H1 (cell line): ENCODE measurements around the gene ZSWIM9. TPM values are rescaled to one million over a fixed set of nuclear protein-coding genes. Genes with fewer than 3 reads are reported as not detected.

Experiments used
- CTCF ChIA-PET: fragments of 300-600 bp; sonication (Branson Sonifier 250); formaldehyde crosslinking; loops from one replicate; lab custom pipeline; 2021; ENCODE audit not compliant: partially characterized antibody; lab: Charles Lee
- POLR2A ChIA-PET: fragments of 300-600 bp; sonication (Branson Sonifier 250); formaldehyde crosslinking; loops from one replicate; lab custom pipeline; 2021; ENCODE audit warnings: inconsistent platforms; ENCODE audit not compliant: partially characterized antibody; lab: Charles Lee
- DNase-seq, 2 experiments: peaks; one replicate each; pipeline versions ENCODE4 v3.0.0 to v3.0.0-alpha.2; 2010 to 2022; ENCODE audit warnings: low spot score in 2 of 2, low read depth in 1 of 2, mixed read lengths in 1 of 2
- FAIRE-seq: peaks from 2 replicates; lab custom pipeline; 2011; peaks lifted over from hg19 to GRCh38; lab: Jason Lieb, UNC
- H2AFZ ChIP-seq: 2 replicates; pipeline ENCODE4 v1.8.1; 2012; ENCODE audit warnings: low read length, inconsistent platforms
- H2AK5ac ChIP-seq: 2 replicates; pipeline ENCODE4 v1.6.1; 2013; ENCODE audit warnings: low read depth, low read length
- H2BK120ac ChIP-seq: replicated peaks from 2 replicates; pipeline ENCODE3; 2013; ENCODE audit warnings: low read depth, low read length, inconsistent platforms
- H2BK12ac ChIP-seq: 2 replicates; pipeline ENCODE4 v1.6.1; 2013; ENCODE audit warnings: low read depth, low read length
- H2BK15ac ChIP-seq: 2 replicates; pipeline ENCODE4 v1.6.1; 2013; ENCODE audit warnings: low read length
- H2BK20ac ChIP-seq: 2 replicates; pipeline ENCODE4 v1.6.1; 2013; ENCODE audit warnings: low read length
- H2BK5ac ChIP-seq: 2 replicates; pipeline ENCODE4 v1.6.1; 2013; ENCODE audit warnings: low read depth, low read length
- H3K14ac ChIP-seq: 2 replicates; pipeline ENCODE4 v1.6.1; 2013; ENCODE audit warnings: inconsistent platforms; ENCODE audit not compliant: insufficient read length
- H3K18ac ChIP-seq: 2 replicates; pipeline ENCODE4 v1.6.1; 2013; ENCODE audit warnings: low read length; ENCODE audit errors: extremely low read depth
- H3K23ac ChIP-seq: 2 replicates; pipeline ENCODE4 v1.6.1; 2013; ENCODE audit warnings: inconsistent platforms; ENCODE audit not compliant: insufficient read length
- H3K23me2 ChIP-seq: 2 replicates; pipeline ENCODE4 v1.6.1; 2013; ENCODE audit warnings: low read depth, low read length
- H3K27ac ChIP-seq: 2 replicates; pipeline ENCODE4 v1.6.1; 2011; ENCODE audit warnings: low read depth, low read length, inconsistent platforms
- H3K27me3 ChIP-seq, 4 experiments: replicated peaks in 1 of 4; 1 replicate in 1 of 4; 2 replicates in 3 of 4; pipeline versions ENCODE4 v1.6.1 to v1.8.1; 2011 to 2013; ENCODE audit warnings: low read length in 3 of 4, mild to moderate bottlenecking in 3 of 4, inconsistent platforms in 2 of 4, mixed read lengths in 2 of 4, moderate library complexity in 1 of 4; ENCODE audit not compliant: control insufficient read depth in 3 of 4, insufficient read depth in 3 of 4; ENCODE audit errors: extremely low read depth in 1 of 4
- H3K36me3 ChIP-seq, 4 experiments: 2 replicates each; pipeline versions ENCODE4 v1.6.1 to v1.8.1; 2011 to 2013; ENCODE audit warnings: mild to moderate bottlenecking in 4 of 4, low read length in 3 of 4, moderate library complexity in 2 of 4, control low read depth in 1 of 4, inconsistent platforms in 1 of 4; ENCODE audit not compliant: insufficient read depth in 4 of 4, control insufficient read depth in 2 of 4
- H3K4ac ChIP-seq: replicated peaks from 2 replicates; pipeline ENCODE3; 2013; ENCODE audit warnings: low read length, low read depth, mixed read lengths, inconsistent platforms; ENCODE audit not compliant: insufficient read length
- H3K4me1 ChIP-seq, 4 experiments: replicated peaks in 1 of 4; 1 replicate in 1 of 4; 2 replicates in 3 of 4; pipeline versions ENCODE4 v1.6.1 to v1.8.1; 2011 to 2013; ENCODE audit warnings: low read length in 3 of 4, inconsistent platforms in 2 of 4, mixed read lengths in 1 of 4; ENCODE audit not compliant: insufficient read depth in 4 of 4, control insufficient read depth in 3 of 4
- H3K4me2 ChIP-seq, 2 experiments: 2 replicates each; pipeline versions ENCODE4 v1.6.1 to v1.8.1; 2011 to 2013; ENCODE audit warnings: low read depth in 2 of 2, low read length in 2 of 2, control low read depth in 1 of 2, inconsistent platforms in 1 of 2, mild to moderate bottlenecking in 1 of 2; ENCODE audit not compliant: insufficient read depth in 1 of 2
- H3K4me3 ChIP-seq, 4 experiments: fragments of 200-600, 300-600 bp in 1 of 4; sonication (generic), shearing (Covaris generic), sonication (Bioruptor Twin) in 1 of 4; 2 replicates each; pipeline versions ENCODE4 v1.5.1 to v1.8.1; 2011 to 2016; ENCODE audit warnings: low read length in 4 of 4, low read depth in 3 of 4, control low read depth in 2 of 4, inconsistent platforms in 2 of 4, mild to moderate bottlenecking in 2 of 4, mixed read lengths in 1 of 4, moderate library complexity in 1 of 4; ENCODE audit not compliant: insufficient read depth in 2 of 4; ENCODE audit errors: extremely low read depth in 1 of 4
- H3K56ac ChIP-seq: replicated peaks from 2 replicates; pipeline ENCODE3; 2013; ENCODE audit warnings: low read depth, mild to moderate bottlenecking, mixed read lengths, low read length, inconsistent platforms; ENCODE audit not compliant: insufficient read length
- H3K79me1 ChIP-seq: 2 replicates; pipeline ENCODE4 v1.6.1; 2013; ENCODE audit warnings: low read depth, low read length, control low read depth
- H3K79me2 ChIP-seq, 2 experiments: 2 replicates each; pipeline versions ENCODE4 v1.6.1 to v1.8.1; 2012 to 2013; ENCODE audit warnings: low read length in 2 of 2, mild to moderate bottlenecking in 2 of 2, inconsistent platforms in 1 of 2; ENCODE audit not compliant: insufficient read depth in 2 of 2, control insufficient read depth in 1 of 2
- H3K9ac ChIP-seq, 4 experiments: replicated peaks in 1 of 4; 1 replicate in 1 of 4; 2 replicates in 3 of 4; pipeline versions ENCODE4 v1.6.1 to v1.8.1; 2011 to 2013; ENCODE audit warnings: low read depth in 3 of 4, low read length in 3 of 4, control low read depth in 2 of 4, mild to moderate bottlenecking in 2 of 4, moderate library complexity in 2 of 4, inconsistent platforms in 1 of 4; ENCODE audit errors: extremely low read depth in 1 of 4
- H3K9me3 ChIP-seq, 2 experiments: 2 replicates each; pipeline versions ENCODE4 v1.6.1 to v1.8.1; 2012 to 2013; ENCODE audit warnings: mild to moderate bottlenecking in 2 of 2, moderate library complexity in 2 of 2, control low read depth in 1 of 2, inconsistent platforms in 1 of 2, low read depth in 1 of 2, low read length in 1 of 2, mixed read lengths in 1 of 2; ENCODE audit not compliant: insufficient read depth in 2 of 2
- H4K20me1 ChIP-seq, 2 experiments: replicated peaks in 1 of 2; 2 replicates each; pipeline versions ENCODE3 to v1.8.1; 2011 to 2013; ENCODE audit warnings: inconsistent platforms in 2 of 2, low read length in 2 of 2, mild to moderate bottlenecking in 1 of 2; ENCODE audit not compliant: insufficient read depth in 2 of 2, control insufficient read depth in 1 of 2
- H4K5ac ChIP-seq: 2 replicates; pipeline ENCODE4 v1.6.1; 2013; ENCODE audit warnings: low read length, low read depth, mixed read lengths, inconsistent platforms; ENCODE audit not compliant: insufficient read length
- H4K8ac ChIP-seq: 2 replicates; pipeline ENCODE4 v1.8.0; 2013; ENCODE audit warnings: mild to moderate bottlenecking, moderate library complexity, low read length, inconsistent platforms; ENCODE audit not compliant: insufficient read depth; ENCODE audit errors: extremely low read depth
- H4K91ac ChIP-seq: replicated peaks from 2 replicates; pipeline ENCODE3; 2013; ENCODE audit warnings: low read length, mixed read lengths, inconsistent platforms; ENCODE audit not compliant: insufficient read length
- PHF8 ChIP-seq: fragments of 200-600 bp; sonication (generic); conservative IDR thresholded peaks from 2 replicates; pipeline ENCODE4 v1.7.1; 2012; ENCODE audit warnings: low read depth, mild to moderate bottlenecking, inconsistent platforms, low read length, moderate library complexity
- WGBS, 2 experiments: shearing (Covaris generic) in 1 of 2; methylation state at CpG; one replicate each; pipeline versions ENCODE4 v1.1.6 to v1.1.7; 2013 to 2015; ENCODE audit warnings: low lambda C conversion rate in 2 of 2, mixed read lengths in 2 of 2, inconsistent platforms in 1 of 2, low coverage in 1 of 2, missing lambda C conversion rate in 1 of 2; ENCODE audit not compliant: insufficient replicate concordance in 2 of 2, insufficient coverage in 1 of 2, insufficient read length in 1 of 2; ENCODE audit errors: extremely low coverage in 1 of 2, missing lambda C conversion rate in 1 of 2; 5-methylcytosine and 5-hydroxymethylcytosine counted together
- polyA plus RNA-seq, 7 experiments: library from polyadenylated mRNA; depleted of rRNA in 3 of 7; stranded (reverse) in 5 of 7; unstranded in 2 of 7; fragments of >200 nt in 5 of 7; fragments of 200-250 nt in 2 of 7; gene quantifications; 1 replicate in 5 of 7; 2 replicates in 1 of 7; 4 replicates in 1 of 7; pipeline versions ENCODE4 v1.2.1 to v1.2.3, GENCODE V29; 2011 to 2013; ENCODE audit warnings: missing spikeins in 2 of 7, mixed read lengths in 2 of 7
- total RNA-seq: library from RNA; stranded (reverse); fragmentation: NEBNext Ultra II Directional; extraction: Animal tissue kit (Norgen Biotek cat#: 25700); gene quantifications from 2 replicates; pipeline ENCODE4 v1.2.1, GENCODE V29; 2021

Gene ZSWIM9
- total and polyA plus RNA-seq, 2 of the 8 experiments (the other 6 are each of a cell fraction or from before 2014, with no cell fraction given): 1.5 to 10.4 TPM

GRCh38 chr19:48147597-48148175 is 22.8 kb upstream of the ZSWIM9 start:
- Histone ChIP-seq H2AK5ac (no peak overlapping the region), H2BK15ac (no peak overlapping the region), H3K4ac (no peak overlapping the region), H3K9me3 (no peaks in the 10 kb centered on the region), H3K23me2 (no peaks in the 10 kb centered on the region), H3K23ac (no peak overlapping the region), H2BK20ac (no peak overlapping the region), H4K5ac (no peak overlapping the region), H3K36me3 (peaks cover 17 to 59% (median 31%) of the 10 kb centered on the region in 4 experiments; a peak in 7 of 8 replicates), H2BK120ac (no peak overlapping the region), H3K79me1 (no peaks in the 10 kb centered on the region), H2BK12ac (no peak overlapping the region), H3K79me2 (no peaks in the 10 kb centered on the region), H3K4me1 (no peaks in the 10 kb centered on the region), H3K4me2 (no peak overlapping the region), H3K14ac (no peak overlapping the region), H4K20me1 (peaks cover 0 to 1% of the 10 kb centered on the region in 2 experiments), H3K4me3 (no peak overlapping the region), H3K18ac (no peak overlapping the region), H3K9ac (no peak overlapping the region), H3K56ac (no peak overlapping the region), H2AFZ (no peak overlapping the region), H4K8ac (no peak overlapping the region), H3K27me3 (no peaks in the 10 kb centered on the region), H3K27ac (no peak overlapping the region), H2BK5ac (no peak overlapping the region), H4K91ac (no peak overlapping the region)
- 91% methylated on average over 4 of the region's 4 CpGs; no CpG with 5 or more reads in 1 of the 2 experiments for WGBS, 2 experiments
- FAIRE-seq (no peak), DNase-seq (no peak)
- CTCF ChIA-PET: interaction anchor here (0.6 to 1.3 kb wide), 4 partner anchors 40 to 988 kb away, joined by 4 to 7 read pairs (median 5); no protein-coding TSS in a partner anchor
- POLR2A ChIA-PET: interaction anchor here (0.6 to 1.3 kb wide), 3 partner anchors 11 to 304 kb away, joined by 3 read pairs; no protein-coding TSS in a partner anchor
- no peak for TF ChIP-seq PHF8
